Gastrocnemius medialis (tissue), 4 donors: ENCODE measurements around the gene TMIGD2.

Source experiments
- POLR2A ChIP-seq, 2 donors: fragments of 450-650 bp; IDR thresholded peaks; one replicate each; pipeline ENCODE4 v1.6.1; 2017; ENCODE audit warnings: antibody characterized with exemption in 2 of 2, mild to moderate bottlenecking in 2 of 2, moderate library complexity in 2 of 2
- TF ChIP-seq, protein P1 (sequence below), 5 experiments: fragments of 450-650 bp in 3 of 5; fragments of 200-600 bp in 2 of 5; sonication (generic) in 2 of 5; IDR thresholded peaks in 4 of 5; conservative IDR thresholded peaks in 1 of 5; 1 replicate in 4 of 5; 2 replicates in 1 of 5; pipeline ENCODE4 v1.5.1; 2016 to 2019; ENCODE audit warnings: antibody characterized with exemption in 5 of 5, mild to moderate bottlenecking in 3 of 5, moderate library complexity in 3 of 5

DNA sequence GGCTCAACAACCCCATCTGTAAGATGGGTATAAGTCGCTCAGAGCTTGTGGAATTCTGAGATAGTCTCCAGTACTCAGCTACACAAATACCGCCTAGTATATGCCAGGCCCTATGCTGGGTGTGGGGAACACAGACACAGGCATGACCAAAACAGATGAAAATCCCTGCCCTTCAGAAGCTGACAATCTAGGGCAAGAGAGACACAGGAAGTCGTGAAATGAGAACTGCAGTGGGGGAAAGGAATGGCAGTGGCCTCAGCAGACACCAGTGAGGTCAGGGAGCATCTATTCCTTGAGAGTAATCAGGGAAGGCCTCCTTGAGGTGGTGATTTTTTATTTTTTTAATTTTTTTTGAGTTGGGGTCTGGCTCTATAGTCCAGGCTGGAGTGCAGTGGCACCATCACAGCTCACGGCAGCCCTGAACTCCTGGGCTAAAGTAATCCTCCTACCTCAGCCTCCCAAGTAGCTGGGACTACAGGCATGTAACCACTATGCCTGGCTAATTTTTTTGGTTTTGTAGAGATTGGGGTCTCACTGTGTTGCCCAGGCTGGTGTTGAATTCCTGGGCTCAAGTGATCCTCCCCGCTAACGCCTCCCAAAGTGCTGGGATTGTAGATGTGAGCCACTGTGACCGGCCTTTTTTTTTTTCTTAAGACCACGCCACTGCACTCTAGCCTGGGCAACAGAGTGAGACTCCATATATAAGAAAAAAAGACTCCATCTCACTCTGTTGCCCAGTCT lies 3.2 kb downstream of the TMIGD2 start:
- no peak for TF ChIP-seq POLR2A (IDR thresholded peaks at IDR 0.05)
- TF ChIP-seq, protein P1, sequence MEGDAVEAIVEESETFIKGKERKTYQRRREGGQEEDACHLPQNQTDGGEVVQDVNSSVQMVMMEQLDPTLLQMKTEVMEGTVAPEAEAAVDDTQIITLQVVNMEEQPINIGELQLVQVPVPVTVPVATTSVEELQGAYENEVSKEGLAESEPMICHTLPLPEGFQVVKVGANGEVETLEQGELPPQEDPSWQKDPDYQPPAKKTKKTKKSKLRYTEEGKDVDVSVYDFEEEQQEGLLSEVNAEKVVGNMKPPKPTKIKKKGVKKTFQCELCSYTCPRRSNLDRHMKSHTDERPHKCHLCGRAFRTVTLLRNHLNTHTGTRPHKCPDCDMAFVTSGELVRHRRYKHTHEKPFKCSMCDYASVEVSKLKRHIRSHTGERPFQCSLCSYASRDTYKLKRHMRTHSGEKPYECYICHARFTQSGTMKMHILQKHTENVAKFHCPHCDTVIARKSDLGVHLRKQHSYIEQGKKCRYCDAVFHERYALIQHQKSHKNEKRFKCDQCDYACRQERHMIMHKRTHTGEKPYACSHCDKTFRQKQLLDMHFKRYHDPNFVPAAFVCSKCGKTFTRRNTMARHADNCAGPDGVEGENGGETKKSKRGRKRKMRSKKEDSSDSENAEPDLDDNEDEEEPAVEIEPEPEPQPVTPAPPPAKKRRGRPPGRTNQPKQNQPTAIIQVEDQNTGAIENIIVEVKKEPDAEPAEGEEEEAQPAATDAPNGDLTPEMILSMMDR (IDR thresholded peaks at IDR 0.05 in 4 of 5, conservative IDR thresholded peaks at IDR 0.05 in 1 of 5): no peak
